HepG2 (cell line): Measurements from ENCODE around the gene AGR2.

Experiments
- HDAC1 ChIP-seq: sonication (generic); formaldehyde crosslinking; IDR thresholded peaks from 2 replicates; pipeline ENCODE4 v1.5.1; 2020; ENCODE audit warnings: mild to moderate bottlenecking, missing genetic modification reagents
- HNRNPLL ChIP-seq: fragments of 200-400 bp; formaldehyde crosslinking; IDR thresholded peaks from 2 replicates; pipeline ENCODE4 v1.6.1; 2017; ENCODE audit warnings: mild to moderate bottlenecking, low read depth, low read length; ENCODE audit not compliant: poor library complexity, severe bottlenecking
- KAT7 ChIP-seq: IDR thresholded peaks from 2 replicates; pipeline ENCODE4 v1.6.1; 2018; ENCODE audit warnings: borderline replicate concordance, missing compliant biosample characterization
- NR2C2 ChIP-seq: sonication (generic); formaldehyde crosslinking; IDR thresholded peaks from 2 replicates; pipeline ENCODE4 v1.4.0; 2020; ENCODE audit warnings: missing genetic modification reagents, mild to moderate bottlenecking, moderate library complexity, borderline replicate concordance
- PBX3 ChIP-seq: sonication (generic); formaldehyde crosslinking; IDR thresholded peaks from 2 replicates; pipeline ENCODE4 v1.8.1; 2023; ENCODE audit warnings: missing genetic modification reagents, inconsistent platforms, borderline replicate concordance

- TF ChIP-seq HNRNPLL (no peak), HDAC1 (no peak), PBX3 (no peak), NR2C2 (CRISPR knock-in tag) (no peak), KAT7 (CRISPR knock-in tag) (no peak)
Observed at GRCh38 chr7:16758036-16758435, 46.8 kb downstream of the AGR2 start.
